ENCODE data around the gene CLRN3.

Gene CLRN3

GRCh38 chr10:127911218-127911866 lies 18.6 kb upstream of the CLRN3 start:
- Histone ChIP-seq H3K4me3 (ENCODE audit: severe bottlenecking) (no peak overlapping the region), H3K9me3 (ENCODE audit: severe bottlenecking) (no peaks in the 10 kb centered on the region), H3K27ac (ENCODE audit: poor library complexity, severe bottlenecking) (no peak overlapping the region), H3K27me3 (ENCODE audit: insufficient read depth, poor library complexity, severe bottlenecking) (no peaks in the 10 kb centered on the region), H3K36me3 (ENCODE audit: low read depth) (no peaks in the 10 kb centered on the region), H3K4me1 (ENCODE audit: insufficient read depth, poor library complexity, severe bottlenecking) (peaks cover 11% of the 10 kb centered on the region)
- no peak for DNase-seq (ENCODE audit: low spot score)
- no peak for ATAC-seq (ENCODE audit: low read depth)
- TF ChIP-seq CTCF (IDR thresholded peaks at IDR 0.05; ENCODE audit: poor library complexity, severe bottlenecking): no peak

- Histone ChIP-seq H3K4me1 (ENCODE audit: insufficient read depth, poor library complexity, severe bottlenecking) (peaks cover 11% of the 10 kb centered on the region), H3K27ac (ENCODE audit: poor library complexity, severe bottlenecking) (no peak overlapping the region), H3K36me3 (ENCODE audit: low read depth) (no peaks in the 10 kb centered on the region), H3K9me3 (ENCODE audit: severe bottlenecking) (no peaks in the 10 kb centered on the region), H3K4me3 (ENCODE audit: severe bottlenecking) (no peak overlapping the region), H3K27me3 (ENCODE audit: insufficient read depth, poor library complexity, severe bottlenecking) (no peaks in the 10 kb centered on the region)
- no peak for ATAC-seq (ENCODE audit: low read depth)
- DNase-seq (ENCODE audit: low spot score): no peak
- TF ChIP-seq CTCF (IDR thresholded peaks at IDR 0.05; ENCODE audit: poor library complexity, severe bottlenecking): no peak
These were observed 17.7 kb upstream of the CLRN3 start for GRCh38 chr10:127910464-127910770.

DNA sequence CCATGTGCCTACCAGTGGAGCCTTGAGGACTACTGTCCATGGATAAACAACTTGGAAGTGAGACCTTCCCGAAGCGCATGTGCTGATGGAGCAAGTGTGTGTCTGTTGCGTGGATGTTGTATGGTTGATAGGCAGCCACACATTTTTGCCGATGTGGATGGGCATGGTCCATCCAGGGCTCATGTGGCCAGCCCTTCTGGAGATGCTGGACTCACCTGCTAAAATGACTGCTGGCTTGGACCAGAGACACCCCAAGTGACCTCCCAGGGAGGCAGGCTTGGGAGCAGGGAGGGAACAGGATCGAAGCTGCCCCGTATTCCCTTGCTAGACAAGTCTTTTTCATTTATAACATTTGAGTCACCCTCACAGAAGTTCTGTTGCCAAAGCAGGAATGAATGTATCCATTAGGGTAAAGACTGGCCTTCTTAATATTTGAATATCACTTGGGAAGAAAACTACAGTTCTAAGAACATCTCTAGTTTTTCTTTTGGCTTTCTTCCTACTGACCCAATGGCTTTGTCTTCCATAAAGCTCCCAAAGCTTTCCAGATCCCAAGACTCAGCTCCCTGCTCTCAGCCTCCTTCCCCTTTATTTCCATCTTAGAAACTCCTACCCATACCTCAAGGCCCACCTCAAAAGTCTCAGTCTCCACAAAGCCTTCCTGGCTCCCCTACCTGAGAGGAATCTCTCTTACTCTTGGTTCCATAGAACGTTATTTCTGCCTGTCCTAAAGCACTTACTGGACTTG lies 17.1 kb upstream of the CLRN3 start:
- no peak for TF ChIP-seq CTCF (IDR thresholded peaks at IDR 0.05; ENCODE audit: poor library complexity, severe bottlenecking)
- no peak overlapping the region for H3K4me3 ChIP-seq (ENCODE audit: severe bottlenecking)
- peaks cover 11% of the 10 kb centered on the region for H3K4me1 ChIP-seq (ENCODE audit: insufficient read depth, poor library complexity, severe bottlenecking)
- H3K36me3 ChIP-seq (ENCODE audit: low read depth): no peaks in the 10 kb centered on the region
- DNase-seq (ENCODE audit: low spot score): no peak
- H3K27ac ChIP-seq (ENCODE audit: poor library complexity, severe bottlenecking): no peak overlapping the region
- no peaks in the 10 kb centered on the region for H3K9me3 ChIP-seq (ENCODE audit: severe bottlenecking)
- H3K27me3 ChIP-seq (ENCODE audit: insufficient read depth, poor library complexity, severe bottlenecking): no peaks in the 10 kb centered on the region
- no peak for ATAC-seq (ENCODE audit: low read depth)

DNA sequence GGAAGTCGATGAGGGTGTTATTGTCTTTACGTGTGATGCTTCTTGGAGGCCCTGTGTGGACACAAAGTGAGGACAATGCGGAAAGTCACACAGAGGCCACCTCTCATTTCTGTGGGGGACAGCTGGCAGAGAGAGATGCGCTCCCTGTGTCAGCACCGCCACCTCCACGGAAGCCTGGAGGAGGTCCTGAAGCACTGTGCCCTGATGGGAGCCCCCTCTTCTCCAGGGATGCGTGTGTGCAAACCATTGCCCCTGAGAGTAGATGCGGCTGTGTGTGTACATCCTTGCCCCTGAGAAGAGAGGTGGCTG lies 16.2 kb upstream of the CLRN3 start:
- Histone ChIP-seq H3K36me3 (ENCODE audit: low read depth) (no peaks in the 10 kb centered on the region), H3K4me1 (ENCODE audit: insufficient read depth, poor library complexity, severe bottlenecking) (peaks cover 11% of the 10 kb centered on the region), H3K9me3 (ENCODE audit: severe bottlenecking) (no peaks in the 10 kb centered on the region), H3K4me3 (ENCODE audit: severe bottlenecking) (no peak overlapping the region), H3K27ac (ENCODE audit: poor library complexity, severe bottlenecking) (peak overlapping the region; percentile 41), H3K27me3 (ENCODE audit: insufficient read depth, poor library complexity, severe bottlenecking) (no peaks in the 10 kb centered on the region)
- DNase-seq (ENCODE audit: low spot score) (no peak), ATAC-seq (ENCODE audit: low read depth) (no peak)
- no peak for TF ChIP-seq CTCF (IDR thresholded peaks at IDR 0.05; ENCODE audit: poor library complexity, severe bottlenecking)

Measured in RWPE2 (cell line).